K562 (cell line): ENCODE measurements around the gene ITPK1. TPM values are rescaled to one million over a fixed set of nuclear protein-coding genes. Genes with fewer than 3 reads are reported as not detected.

Experiments
- ATAC-seq: fragments of 200-7000 bp; cut with Tn5 transposase; 3 replicates; pipeline ENCODE4 v1.9.1; 2020; ENCODE audit warnings: moderate library complexity
- BruUV-seq: library from RNA; stranded (reverse); fragments of 400-500 nt; replicated peaks from 2 replicates; lab custom pipeline; 2021; lab: Mats Ljungman, UMichigan
- CTCF ChIA-PET: fragments of 300-600 bp; formaldehyde crosslinking; extraction: SDS; loops from one replicate; lab custom pipeline; 2021; ENCODE audit warnings: low intra/inter-chr PET ratio; lab: Yijun Ruan, JAX
- POLR2A ChIA-PET: fragments of 300-600, 350-650 bp; sonication (Branson Sonifier 250); formaldehyde crosslinking; extraction: SDS; loops from one replicate; lab custom pipeline; 2021; ENCODE audit warnings: antibody characterized with exemption, inconsistent platforms; lab: Yijun Ruan, JAX
- DNase-seq, 4 experiments: peaks; one replicate each; pipeline versions ENCODE4 v3.0.0 to v3.0.0-alpha.2; 2011 to 2018; ENCODE audit warnings: low spot score in 3 of 4, mixed read lengths in 3 of 4; ENCODE audit errors: extremely low read depth in 1 of 4
- FAIRE-seq: peaks from 2 replicates; lab custom pipeline; 2011; peaks lifted over from hg19 to GRCh38; lab: Jason Lieb, UNC
- H2AFZ ChIP-seq: 2 replicates; pipeline ENCODE4 v1.6.0; 2011; ENCODE audit warnings: low read depth, low read length, control low read depth, inconsistent platforms
- H3K27ac ChIP-seq: fragments of 200-600 bp; 3 replicates; pipeline ENCODE4 v1.8.0; 2011; ENCODE audit warnings: low read depth, mild to moderate bottlenecking, control low read depth, inconsistent platforms, low read length, moderate library complexity, mixed read lengths; ENCODE audit errors: extremely low read depth
- H3K27me3 ChIP-seq, 2 experiments: fragments of 300-600 bp in 1 of 2; 2 replicates in 1 of 2; 3 replicates in 1 of 2; pipeline versions ENCODE4 v1.6.0 to v1.8.0; 2011; ENCODE audit warnings: inconsistent platforms in 2 of 2, low read length in 2 of 2, mild to moderate bottlenecking in 1 of 2, mixed read lengths in 1 of 2, moderate library complexity in 1 of 2; ENCODE audit not compliant: control insufficient read depth in 2 of 2, insufficient read depth in 2 of 2
- H3K36me3 ChIP-seq: fragments of 300-600 bp; 3 replicates; pipeline ENCODE4 v1.8.0; 2011; ENCODE audit warnings: mild to moderate bottlenecking, low read length, inconsistent platforms; ENCODE audit not compliant: control insufficient read depth, insufficient read depth
- H3K4me1 ChIP-seq, 2 experiments: fragments of 200-600 bp in 1 of 2; replicated peaks in 1 of 2; 2 replicates in 1 of 2; 3 replicates in 1 of 2; pipeline versions ENCODE4 v1.5.1 to v1.8.0; 2011; ENCODE audit warnings: inconsistent platforms in 2 of 2, low read length in 2 of 2, mild to moderate bottlenecking in 1 of 2, mixed read lengths in 1 of 2, moderate library complexity in 1 of 2; ENCODE audit not compliant: control insufficient read depth in 2 of 2, insufficient read depth in 2 of 2
- H3K4me2 ChIP-seq: 2 replicates; pipeline ENCODE4 v1.6.1; 2011; ENCODE audit warnings: low read length, control low read depth, inconsistent platforms, mixed read lengths; ENCODE audit not compliant: insufficient read depth
- H3K4me3 ChIP-seq: fragments of 200-600 bp; sonication (generic), shearing (Covaris generic); 2 replicates; pipeline ENCODE4 v1.5.1; 2016; ENCODE audit warnings: control low read depth, inconsistent platforms
- H3K79me2 ChIP-seq: fragments of 200-600 bp; 3 replicates; pipeline ENCODE4 v1.8.0; 2011; ENCODE audit warnings: low read length, inconsistent platforms; ENCODE audit not compliant: control insufficient read depth, insufficient read depth
- H3K9ac ChIP-seq, 2 experiments: 2 replicates each; pipeline versions ENCODE4 v1.6.0 to v1.6.1; 2011; ENCODE audit warnings: low read depth in 2 of 2, low read length in 2 of 2, control low read depth in 1 of 2, inconsistent platforms in 1 of 2, mild to moderate bottlenecking in 1 of 2, mixed read lengths in 1 of 2; ENCODE audit not compliant: insufficient read depth in 1 of 2
- H3K9me1 ChIP-seq: one replicate; pipeline ENCODE4 v1.6.0; 2011; ENCODE audit warnings: inconsistent platforms, mild to moderate bottlenecking, low read length, moderate library complexity; ENCODE audit not compliant: control insufficient read depth, insufficient read depth
- H3K9me3 ChIP-seq: replicated peaks from 2 replicates; pipeline ENCODE4 v1.5.1; 2011; ENCODE audit warnings: low read depth, low read length, inconsistent platforms; ENCODE audit not compliant: control insufficient read depth, insufficient read depth
- H4K20me1 ChIP-seq: replicated peaks from 2 replicates; pipeline ENCODE4 v1.6.1; 2011; ENCODE audit warnings: low read length, inconsistent platforms, mixed read lengths; ENCODE audit not compliant: control insufficient read depth, insufficient read depth
- MAFF ChIP-seq: IDR thresholded peaks from 2 replicates; pipeline ENCODE4 v1.6.1; 2012; ENCODE audit warnings: low read length, improper control_type of control experiment
- PRDM10 ChIP-seq: fragments of 450-650 bp; IDR thresholded peaks from 2 replicates; pipeline ENCODE4 v1.6.1; 2018; ENCODE audit not compliant: partially characterized antibody
- WGBS: fragments of 100-300 bp; shearing (Covaris generic); methylation state at CpG from one replicate; pipeline ENCODE4 v1.1.6; 2016; ENCODE audit warnings: low coverage, mixed read lengths; ENCODE audit not compliant: insufficient coverage; ENCODE audit errors: missing lambda C conversion rate; 5-methylcytosine and 5-hydroxymethylcytosine counted together
- in situ Hi-C: fragments of 300-500 bp; cut with MboI; formaldehyde crosslinking; loops from 4 replicates; pipeline ENCODE4 v1.15.0; 2018; ENCODE audit warnings: inconsistent platforms, mixed read lengths
- intact Hi-C: fragments of 100-400 bp; cut with micrococcal nuclease; formaldehyde crosslinking; loops from 2 replicates; pipeline ENCODE4 v1.14.2; 2022
- polyA plus RNA-seq, 8 experiments: library from polyadenylated mRNA; depleted of rRNA in 4 of 8; stranded (reverse) in 5 of 8; unstranded in 3 of 8; fragments of >200 nt; fragmentation: Nextera tagmentation in 2 of 8; fragmentation: Illumina TruSeq in 1 of 8; extraction: Ambion mirVana in 2 of 8; extraction: Trizol in 1 of 8; gene quantifications; 2 replicates each; pipeline versions ENCODE4 v1.2.1 to v1.2.3, GENCODE V29; 2011 to 2014; ENCODE audit warnings: inconsistent platforms in 1 of 8, missing spikeins in 1 of 8
- total RNA-seq, 7 experiments: library from RNA; depleted of rRNA in 6 of 7; stranded (reverse); fragments of >200 nt in 6 of 7; fragmentation: Illumina TruSeq in 2 of 7; extraction: Trizol in 2 of 7; gene quantifications; 2 replicates each; pipeline versions ENCODE4 v1.2.1 to v1.2.3, GENCODE V29; 2011 to 2021; ENCODE audit warnings: low replicate concordance in 1 of 7

ITPK1 gene
- total and polyA plus RNA-seq, 9 of the 15 experiments (the other 6 are each of a cell fraction or from before 2014, with no cell fraction given) = 1.2 to 39.2 (median 23.0) TPM

- intact Hi-C loops = no loop called here
- no peaks in the 10 kb centered on the region for H4K20me1 ChIP-seq
- H3K27ac ChIP-seq = no peak overlapping the region
- no peak overlapping the region for H3K4me3 ChIP-seq
- no TSS peak for BruUV-seq
- no peak overlapping the region for H2AFZ ChIP-seq
- H3K9me1 ChIP-seq = no peaks in the 10 kb centered on the region
- TF ChIP-seq MAFF (no peak), PRDM10 (no peak)
- ChIA-PET CTCF (no interaction called here), POLR2A (interaction anchor here (1.2 kb wide), 1 partner anchor 9 kb away, joined by 4 read pairs; no protein-coding TSS in a partner anchor)
- H3K4me1 ChIP-seq = no peaks in the 10 kb centered on the region; a peak in 1 of 5 replicates
- no peaks in the 10 kb centered on the region; the same call in 2 of the 3 replicates for H3K36me3 ChIP-seq
- no peak overlapping the region for H3K9ac ChIP-seq
- peaks cover 4% of the 10 kb centered on the region; the same call in 1 of the 3 replicates for H3K79me2 ChIP-seq
- DNase-seq (no peak), FAIRE-seq (no peak), ATAC-seq (no peak)
- no peaks in the 10 kb centered on the region for H3K9me3 ChIP-seq
- 17% methylated on average over 1 of the region's 1 CpG for WGBS
- in situ Hi-C loops = no loop called here
- no peak overlapping the region for H3K4me2 ChIP-seq
- H3K27me3 ChIP-seq = no peaks in the 10 kb centered on the region
Observed at GRCh38 chr14:92965281-92965680, 150.4 kb downstream of the ITPK1 start.
